AG09319 (cell line): Measurements from ENCODE around the gene SNRK.

Experiments
- DNase-seq: peaks from one replicate; pipeline ENCODE4 v3.0.0-alpha.2; 2010; ENCODE audit warnings: low read depth; ENCODE audit errors: extremely low read depth
- TF ChIP-seq, protein P1 (sequence below): IDR thresholded peaks from 2 replicates; pipeline ENCODE4 v1.5.1; 2011; ENCODE audit warnings: low read depth, mild to moderate bottlenecking, inconsistent platforms, low read length, moderate library complexity

SNRK gene

GRCh38 chr3:43394041-43394554 lies 107.8 kb downstream of the SNRK start:
- TF ChIP-seq, protein P1, sequence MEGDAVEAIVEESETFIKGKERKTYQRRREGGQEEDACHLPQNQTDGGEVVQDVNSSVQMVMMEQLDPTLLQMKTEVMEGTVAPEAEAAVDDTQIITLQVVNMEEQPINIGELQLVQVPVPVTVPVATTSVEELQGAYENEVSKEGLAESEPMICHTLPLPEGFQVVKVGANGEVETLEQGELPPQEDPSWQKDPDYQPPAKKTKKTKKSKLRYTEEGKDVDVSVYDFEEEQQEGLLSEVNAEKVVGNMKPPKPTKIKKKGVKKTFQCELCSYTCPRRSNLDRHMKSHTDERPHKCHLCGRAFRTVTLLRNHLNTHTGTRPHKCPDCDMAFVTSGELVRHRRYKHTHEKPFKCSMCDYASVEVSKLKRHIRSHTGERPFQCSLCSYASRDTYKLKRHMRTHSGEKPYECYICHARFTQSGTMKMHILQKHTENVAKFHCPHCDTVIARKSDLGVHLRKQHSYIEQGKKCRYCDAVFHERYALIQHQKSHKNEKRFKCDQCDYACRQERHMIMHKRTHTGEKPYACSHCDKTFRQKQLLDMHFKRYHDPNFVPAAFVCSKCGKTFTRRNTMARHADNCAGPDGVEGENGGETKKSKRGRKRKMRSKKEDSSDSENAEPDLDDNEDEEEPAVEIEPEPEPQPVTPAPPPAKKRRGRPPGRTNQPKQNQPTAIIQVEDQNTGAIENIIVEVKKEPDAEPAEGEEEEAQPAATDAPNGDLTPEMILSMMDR = no peak
- DNase-seq = no peak

DNA sequence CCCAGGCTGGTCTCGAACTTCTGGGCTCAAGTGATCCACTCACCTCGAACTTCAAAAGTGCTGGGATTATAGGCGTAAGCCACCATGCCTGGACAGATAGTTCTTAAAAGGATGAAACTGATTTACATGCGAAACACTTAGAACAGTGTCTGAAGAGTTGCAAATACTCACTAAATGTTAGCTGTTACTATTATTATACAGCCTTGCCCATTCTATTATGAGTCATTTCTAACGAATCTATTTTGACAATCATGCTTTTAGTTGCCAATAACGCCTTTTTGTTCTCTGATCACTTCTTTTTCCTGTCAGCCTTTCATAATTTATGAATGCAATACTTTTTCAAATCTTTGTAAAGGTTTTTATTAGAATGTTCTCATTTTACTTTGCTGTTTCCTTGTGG lies 112.7 kb downstream of the SNRK start:
- TF ChIP-seq, protein P1 = no peak
- no peak for DNase-seq

DNA sequence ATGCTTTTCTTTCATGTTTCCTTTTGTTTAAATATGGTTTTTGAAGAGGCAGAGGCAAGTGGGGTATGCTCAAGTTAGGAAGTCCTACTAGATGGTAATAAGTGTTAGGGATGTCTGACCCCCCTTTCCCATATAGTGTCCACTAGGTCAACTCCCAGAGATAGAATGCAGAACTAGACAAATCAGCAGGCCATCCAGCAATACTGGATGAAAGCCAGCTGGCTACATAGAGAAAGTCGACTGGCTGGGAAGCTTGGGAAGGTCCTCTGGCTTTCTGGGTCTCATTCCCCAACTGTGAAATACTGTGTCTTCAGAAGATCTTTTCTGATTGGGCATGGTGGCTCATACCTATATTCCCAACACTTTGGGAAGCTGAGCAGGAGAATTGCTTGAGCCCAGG lies 113.8 kb downstream of the SNRK start:
- TF ChIP-seq, protein P1 = no peak
- DNase-seq = no peak
